WTC11 (cell line): Measurements from ENCODE around the gene EPB41L4B.

Experiments used
- ZNF317 ChIP-seq: sonication (generic); formaldehyde crosslinking; IDR thresholded peaks from 2 replicates; pipeline ENCODE4 v1.8.1; 2023; ENCODE audit warnings: low read depth, mild to moderate bottlenecking, moderate library complexity, missing genetic modification reagents, borderline replicate concordance
- TF ChIP-seq, protein P1 (sequence below): sonication (generic); formaldehyde crosslinking; IDR thresholded peaks from 2 replicates; pipeline ENCODE4 v1.8.0; 2022; ENCODE audit warnings: mild to moderate bottlenecking, missing genetic modification reagents
- TF ChIP-seq, protein P2 (sequence below): fragments of 200-600 bp; IDR thresholded peaks from 2 replicates; pipeline ENCODE4 v1.8.0; 2022; ENCODE audit warnings: antibody characterized with exemption
- TF ChIP-seq, protein P3 (sequence below): sonication (generic); formaldehyde crosslinking; IDR thresholded peaks from 2 replicates; pipeline ENCODE4 v1.8.1; 2022; ENCODE audit warnings: low read depth, missing genetic modification reagents, borderline replicate concordance

DNA sequence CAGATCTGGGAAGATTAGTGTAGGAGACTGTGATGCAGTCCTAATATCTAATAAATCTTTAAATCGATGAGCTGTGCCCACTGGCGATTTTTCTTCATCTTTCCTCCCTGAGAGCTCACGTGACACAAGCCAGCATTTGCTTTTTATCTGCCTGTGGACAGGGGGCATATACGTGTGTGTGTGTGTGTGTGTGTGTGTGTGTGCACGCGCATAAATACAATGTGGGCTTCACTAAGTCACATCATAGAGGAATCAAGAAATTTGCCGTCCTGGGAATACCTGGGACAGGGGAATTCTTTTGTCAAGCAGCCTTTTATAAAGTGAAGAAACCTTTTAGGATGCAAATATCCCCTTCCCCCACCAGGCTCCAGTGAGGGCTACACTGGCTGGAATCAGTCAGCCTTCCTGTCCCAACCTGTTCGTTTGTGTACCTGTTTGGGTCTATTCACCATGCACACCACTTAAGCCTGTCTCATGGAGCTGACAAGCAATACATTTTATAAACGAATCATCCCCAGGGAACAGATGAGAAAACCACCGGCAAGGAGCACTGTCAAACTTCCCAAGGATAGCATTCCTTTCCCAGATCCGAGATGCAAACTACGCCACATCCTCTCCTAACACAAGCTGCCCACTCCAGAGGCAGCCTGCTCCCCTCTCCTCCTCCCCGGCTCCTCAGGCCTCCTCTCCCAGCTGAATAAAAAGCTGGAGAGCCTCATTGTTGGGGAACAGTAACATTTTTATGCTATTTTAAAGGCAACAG lies 2.7 kb downstream of the EPB41L4B start:
- TF ChIP-seq, protein P1, sequence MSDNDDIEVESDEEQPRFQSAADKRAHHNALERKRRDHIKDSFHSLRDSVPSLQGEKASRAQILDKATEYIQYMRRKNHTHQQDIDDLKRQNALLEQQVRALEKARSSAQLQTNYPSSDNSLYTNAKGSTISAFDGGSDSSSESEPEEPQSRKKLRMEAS: no peak
- TF ChIP-seq ZNF317 (CRISPR knock-in tag): no peak
- TF ChIP-seq, protein P2, sequence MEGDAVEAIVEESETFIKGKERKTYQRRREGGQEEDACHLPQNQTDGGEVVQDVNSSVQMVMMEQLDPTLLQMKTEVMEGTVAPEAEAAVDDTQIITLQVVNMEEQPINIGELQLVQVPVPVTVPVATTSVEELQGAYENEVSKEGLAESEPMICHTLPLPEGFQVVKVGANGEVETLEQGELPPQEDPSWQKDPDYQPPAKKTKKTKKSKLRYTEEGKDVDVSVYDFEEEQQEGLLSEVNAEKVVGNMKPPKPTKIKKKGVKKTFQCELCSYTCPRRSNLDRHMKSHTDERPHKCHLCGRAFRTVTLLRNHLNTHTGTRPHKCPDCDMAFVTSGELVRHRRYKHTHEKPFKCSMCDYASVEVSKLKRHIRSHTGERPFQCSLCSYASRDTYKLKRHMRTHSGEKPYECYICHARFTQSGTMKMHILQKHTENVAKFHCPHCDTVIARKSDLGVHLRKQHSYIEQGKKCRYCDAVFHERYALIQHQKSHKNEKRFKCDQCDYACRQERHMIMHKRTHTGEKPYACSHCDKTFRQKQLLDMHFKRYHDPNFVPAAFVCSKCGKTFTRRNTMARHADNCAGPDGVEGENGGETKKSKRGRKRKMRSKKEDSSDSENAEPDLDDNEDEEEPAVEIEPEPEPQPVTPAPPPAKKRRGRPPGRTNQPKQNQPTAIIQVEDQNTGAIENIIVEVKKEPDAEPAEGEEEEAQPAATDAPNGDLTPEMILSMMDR: no peak
- TF ChIP-seq, protein P3, sequence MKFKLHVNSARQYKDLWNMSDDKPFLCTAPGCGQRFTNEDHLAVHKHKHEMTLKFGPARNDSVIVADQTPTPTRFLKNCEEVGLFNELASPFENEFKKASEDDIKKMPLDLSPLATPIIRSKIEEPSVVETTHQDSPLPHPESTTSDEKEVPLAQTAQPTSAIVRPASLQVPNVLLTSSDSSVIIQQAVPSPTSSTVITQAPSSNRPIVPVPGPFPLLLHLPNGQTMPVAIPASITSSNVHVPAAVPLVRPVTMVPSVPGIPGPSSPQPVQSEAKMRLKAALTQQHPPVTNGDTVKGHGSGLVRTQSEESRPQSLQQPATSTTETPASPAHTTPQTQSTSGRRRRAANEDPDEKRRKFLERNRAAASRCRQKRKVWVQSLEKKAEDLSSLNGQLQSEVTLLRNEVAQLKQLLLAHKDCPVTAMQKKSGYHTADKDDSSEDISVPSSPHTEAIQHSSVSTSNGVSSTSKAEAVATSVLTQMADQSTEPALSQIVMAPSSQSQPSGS: no peak
